ENCODE measurements around the gene PKP3. TPM values are rescaled to one million over a fixed set of nuclear protein-coding genes. Genes with fewer than 3 reads are reported as not detected.

Gene PKP3
- total RNA-seq, 1 donor from 2014 or later = 71.2 TPM

DNA sequence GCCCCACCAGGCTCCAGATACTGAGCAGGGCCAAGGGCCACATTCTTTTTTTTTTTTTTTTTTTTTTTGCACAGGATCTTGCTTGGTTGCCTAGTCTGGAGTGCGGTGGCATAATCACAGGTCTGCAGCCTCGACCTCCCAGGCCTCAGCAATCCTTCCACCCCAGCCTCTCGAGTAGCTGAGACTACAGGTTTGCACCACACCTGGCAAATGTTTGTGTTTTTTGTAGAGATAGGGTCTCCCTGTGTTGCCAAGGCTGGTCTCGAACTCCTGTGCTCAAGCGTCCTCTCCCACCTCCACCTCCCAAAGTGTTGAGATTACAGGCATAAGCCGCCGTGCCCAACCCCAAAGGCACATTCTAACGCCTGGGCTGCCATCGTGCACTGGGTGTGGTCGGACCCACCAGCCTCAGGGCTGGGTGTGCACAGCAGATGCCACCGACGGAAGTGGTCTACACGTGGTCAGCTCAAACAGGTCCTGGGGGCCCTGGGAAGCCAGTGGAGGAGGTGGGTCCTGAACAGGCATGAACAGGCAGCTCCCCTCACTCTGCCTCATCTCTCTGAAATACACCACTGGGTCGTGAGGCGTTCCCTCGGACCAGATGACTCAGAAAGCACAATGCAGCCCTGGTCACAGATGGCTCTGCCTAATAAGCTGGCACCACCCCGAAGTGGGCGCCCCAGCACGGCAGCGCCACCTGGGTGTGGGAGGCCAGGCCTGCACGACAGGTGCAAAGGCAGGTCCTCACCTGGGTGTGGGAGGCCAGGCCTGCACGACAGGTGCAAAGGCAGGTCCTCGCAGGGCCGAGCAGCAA is 29.9 kb upstream of the PKP3 start:
- DNase-seq = no peak

DNA sequence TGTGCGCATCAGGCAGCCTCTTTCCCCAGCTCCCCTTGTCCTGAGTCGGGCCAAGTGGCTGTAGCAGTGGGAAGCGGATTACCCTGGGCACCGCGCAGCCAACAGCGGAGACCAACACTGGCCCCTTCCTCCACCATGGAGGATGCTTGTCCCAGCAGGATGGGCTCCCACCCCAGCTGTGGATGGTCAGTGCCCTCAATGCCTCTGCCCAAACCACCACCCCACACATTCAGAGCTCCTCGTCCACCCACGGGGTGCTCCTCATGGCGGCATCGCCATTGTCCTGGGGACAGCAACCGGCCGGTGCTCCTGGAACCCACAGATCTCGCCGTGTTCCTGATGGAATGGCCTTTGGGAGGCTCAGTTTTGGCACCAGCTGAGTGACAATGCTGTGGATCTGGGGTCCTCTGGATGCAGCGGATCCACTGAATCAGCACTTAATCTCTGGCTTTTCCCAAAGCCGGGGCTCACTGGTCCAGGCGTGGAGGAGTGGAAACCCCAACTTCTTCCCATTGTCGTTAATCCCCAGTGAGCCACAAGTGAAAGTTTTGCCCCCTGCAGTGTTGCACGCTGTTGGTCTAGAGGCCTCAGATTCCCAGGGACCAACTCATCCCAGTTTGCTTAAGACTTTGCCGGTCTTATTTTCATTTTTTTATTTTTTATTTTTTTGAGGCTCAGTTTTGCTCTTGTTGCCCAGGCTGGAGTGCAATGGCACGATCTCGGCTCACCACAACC is 28.9 kb upstream of the PKP3 start:
- DNase-seq = no peak

- DNase-seq = no peak
Measured at GRCh38 chr11:365831-366230, 28.2 kb upstream of the PKP3 start.

- DNase-seq = no peak
Measured at GRCh38 chr11:367956-368413, 26.0 kb upstream of the PKP3 start.

DNA sequence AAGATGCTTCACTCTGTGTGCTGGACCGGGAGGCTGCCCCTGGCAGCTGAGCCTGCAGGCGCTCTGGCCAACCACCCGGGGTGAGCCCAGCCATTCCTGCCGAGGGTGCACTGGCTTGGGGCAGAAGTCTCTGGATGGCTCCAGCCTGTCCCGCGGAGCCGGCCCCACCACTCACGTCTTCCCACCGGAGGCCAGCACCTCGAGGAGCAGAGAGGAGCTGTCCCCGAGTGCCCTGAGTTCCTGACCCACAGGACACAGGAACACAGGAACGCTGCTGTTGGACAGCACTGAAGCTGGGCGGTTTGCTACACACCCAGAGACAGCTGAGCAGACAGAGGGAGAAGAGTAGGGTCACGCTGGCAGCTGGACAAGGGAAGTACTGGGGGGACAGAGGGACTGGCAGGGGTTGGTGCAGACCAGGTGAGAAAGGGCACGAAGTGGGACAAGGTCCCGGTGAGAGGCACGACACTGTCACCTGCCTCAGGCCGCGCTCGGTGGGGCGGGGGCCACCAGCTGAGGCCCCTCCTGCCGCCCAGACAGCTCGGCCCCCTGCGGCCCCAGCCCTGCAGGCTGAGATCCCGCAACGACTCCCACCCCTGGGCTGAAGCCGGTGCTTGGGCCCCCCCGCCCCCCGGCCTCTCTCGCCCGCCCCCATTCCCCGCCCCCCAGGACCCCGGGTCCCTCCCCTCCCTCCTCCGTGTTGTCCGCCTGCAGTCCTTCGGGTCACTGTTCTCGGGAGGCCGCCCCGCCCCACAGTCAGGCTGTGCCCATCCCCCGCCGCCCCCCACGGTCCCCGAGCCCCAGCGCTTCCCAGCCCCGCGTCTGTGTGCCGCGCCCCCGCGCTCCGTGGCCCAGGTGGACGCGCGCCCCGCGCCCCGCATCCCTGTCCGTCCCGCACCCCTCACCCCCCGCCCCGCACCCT is 25.3 kb upstream of the PKP3 start:
- no peak for DNase-seq

DNA sequence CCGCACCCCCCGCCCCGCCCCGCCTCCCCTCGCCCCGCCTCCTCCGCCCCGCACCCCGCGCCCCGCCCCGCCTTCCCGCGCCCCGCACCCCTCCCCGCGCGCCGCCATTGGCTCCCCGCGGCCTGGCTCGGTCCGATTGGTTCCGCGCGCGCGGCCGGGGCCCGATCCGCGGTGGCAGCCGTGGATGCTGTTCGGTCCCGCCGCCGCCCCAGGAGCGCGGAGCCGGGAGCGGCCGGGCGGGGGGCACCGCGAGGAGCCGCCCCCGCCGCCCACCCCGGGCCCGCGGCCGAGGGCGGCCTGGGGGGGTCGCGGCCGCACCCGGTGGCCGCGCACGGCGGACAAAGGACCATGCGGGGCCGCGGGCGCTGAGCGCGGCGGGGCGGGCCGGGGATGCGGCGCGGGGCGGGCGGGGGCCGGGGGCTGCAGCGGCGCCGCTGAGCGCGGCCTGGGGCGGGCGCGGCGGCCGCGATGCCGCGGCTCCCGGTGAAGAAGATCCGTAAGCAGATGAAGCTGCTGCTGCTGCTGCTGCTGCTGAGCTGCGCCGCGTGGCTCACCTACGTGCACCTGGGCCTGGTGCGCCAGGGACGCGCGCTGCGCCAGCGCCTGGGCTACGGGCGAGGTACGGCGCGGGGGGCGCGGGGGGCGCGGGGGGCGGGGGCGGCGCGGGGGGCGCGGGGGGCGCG is 24.5 kb upstream of the PKP3 start, which contains the start of gene B4GALNT4:
TSS of gene B4GALNT4 (plus strand) at position 164 of the 683 bp plus-strand sequence. CDS start at position 469, 305 bp downstream.
- DNase-seq = no peak

DNA sequence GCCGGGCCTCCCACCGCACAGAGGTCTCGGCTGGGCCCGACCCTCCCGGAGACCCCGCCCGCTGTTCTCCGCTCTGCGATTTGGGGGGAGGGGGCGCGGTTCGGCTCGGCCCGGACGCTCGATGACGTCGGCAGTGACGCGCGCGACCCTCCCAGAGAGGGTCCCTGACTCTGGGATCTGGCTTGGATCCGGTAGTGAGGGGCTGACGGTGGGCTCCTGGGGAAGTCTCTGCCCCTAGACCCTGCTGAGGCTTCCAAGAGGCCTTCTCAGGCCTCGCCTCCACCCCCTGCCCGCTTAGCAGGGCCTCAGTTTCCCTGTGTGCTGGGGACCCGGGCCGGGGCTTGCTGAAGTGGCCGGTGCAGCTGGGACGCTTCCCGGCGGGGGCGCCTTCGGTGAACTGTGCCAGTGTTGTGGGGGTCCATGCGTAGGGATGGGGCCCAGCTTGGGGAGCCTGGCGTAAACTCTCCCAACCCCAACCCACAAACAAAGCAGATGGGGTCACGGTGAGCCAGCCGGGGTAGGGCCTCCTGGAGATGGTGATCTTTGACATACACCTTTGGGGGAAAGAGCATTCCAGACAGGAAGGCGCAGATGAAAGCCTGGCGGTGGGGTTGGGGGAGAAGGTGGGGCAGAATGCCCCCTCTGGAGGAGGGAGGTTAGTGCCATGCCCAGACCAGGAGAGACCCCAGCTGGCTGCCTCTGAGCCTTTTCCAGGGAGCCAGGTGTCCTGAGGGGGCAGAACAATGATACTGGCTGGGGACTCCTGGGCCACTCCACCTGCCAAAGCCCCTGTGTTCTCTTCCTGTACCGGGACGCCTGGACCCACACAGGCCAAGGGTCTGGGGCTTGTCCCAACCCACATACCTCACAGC is 23.7 kb upstream of the PKP3 start:
- DNase-seq = no peak

- no peak for DNase-seq
Measured at GRCh38 chr11:371051-371450, 23.0 kb upstream of the PKP3 start.

GRCh38 chr11:371716-372590 is 22.1 kb upstream of the PKP3 start:
- DNase-seq = no peak

GRCh38 chr11:372809-373715 is 20.9 kb upstream of the PKP3 start:
- no peak for DNase-seq

GRCh38 chr11:373716-374551 is 20.1 kb upstream of the PKP3 start:
- no peak for DNase-seq

DNA sequence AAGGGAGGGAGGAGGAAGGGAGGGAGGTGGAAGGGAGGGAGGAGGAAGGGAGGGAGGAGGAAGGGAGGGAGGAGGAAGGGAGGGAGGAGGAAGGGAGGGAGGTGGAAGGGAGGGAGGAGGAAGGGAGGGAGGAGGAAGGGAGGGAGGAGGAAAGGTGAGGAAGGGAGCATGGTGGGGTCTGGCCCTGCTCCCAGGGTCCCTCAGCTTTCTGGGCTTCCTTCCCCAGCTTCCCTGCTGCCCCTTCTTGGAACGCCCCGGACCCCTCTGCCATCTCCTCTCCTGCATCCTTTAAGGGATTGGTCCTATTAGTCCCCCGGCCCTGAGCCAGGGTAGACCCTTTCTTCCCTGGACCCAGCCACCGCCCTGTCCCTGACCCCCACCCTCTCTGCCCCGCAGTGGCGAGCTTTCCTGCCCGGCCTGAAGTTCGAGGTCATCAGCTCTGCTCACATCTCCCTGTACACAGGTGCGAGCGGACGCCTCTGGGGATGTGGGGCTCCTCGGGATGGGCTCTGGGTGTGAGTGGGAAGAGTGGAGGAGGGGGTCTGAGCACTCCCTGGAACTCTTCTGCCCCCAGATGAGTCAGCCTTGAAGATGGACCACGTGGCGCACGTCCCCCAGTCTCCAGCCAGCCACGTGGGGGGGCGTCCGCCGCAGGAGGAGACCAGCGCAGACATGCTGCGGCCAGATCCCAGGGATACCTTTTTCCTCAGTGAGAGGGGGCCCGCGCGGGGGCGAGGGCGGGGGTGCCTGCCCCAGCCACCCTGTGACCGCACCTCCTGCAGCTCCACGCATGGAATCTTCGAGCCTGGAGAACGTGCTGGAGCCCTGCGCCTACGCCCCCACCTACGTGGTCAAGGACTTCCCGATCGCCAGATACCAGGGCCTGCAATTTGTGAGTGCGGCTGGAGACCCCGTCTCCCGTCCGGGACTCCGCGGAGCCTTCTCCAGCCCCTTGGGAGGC is 18.7 kb upstream of the PKP3 start:
- no peak for DNase-seq

DNA sequence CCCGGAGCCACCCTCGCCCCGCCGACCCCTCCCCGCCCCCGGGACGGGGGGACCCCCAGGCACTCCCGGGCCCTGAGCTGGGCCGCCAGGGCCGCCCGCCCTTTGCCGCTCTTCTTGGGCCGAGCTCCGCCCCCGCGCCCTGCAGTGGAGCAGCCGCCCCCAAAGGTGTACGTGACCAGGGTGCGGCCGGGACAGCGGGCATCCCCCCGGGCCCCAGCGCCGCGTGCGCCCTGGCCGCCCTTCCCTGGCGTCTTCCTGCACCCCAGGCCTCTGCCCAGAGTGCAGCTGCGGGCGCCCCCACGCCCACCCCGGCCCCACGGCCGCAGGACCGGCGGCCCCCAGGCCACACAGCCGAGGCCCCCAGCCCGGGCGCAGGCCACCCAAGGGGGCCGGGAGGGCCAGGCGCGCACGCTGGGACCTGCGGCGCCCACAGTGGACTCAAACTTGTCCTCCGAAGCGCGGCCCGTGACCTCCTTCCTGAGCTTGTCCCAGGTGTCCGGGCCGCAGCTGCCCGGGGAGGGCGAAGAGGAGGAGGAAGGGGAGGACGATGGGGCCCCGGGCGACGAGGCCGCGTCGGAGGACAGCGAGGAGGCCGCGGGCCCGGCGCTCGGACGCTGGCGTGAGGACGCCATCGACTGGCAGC is 17.4 kb upstream of the PKP3 start:
- DNase-seq = no peak

- DNase-seq = no peak
Measured at GRCh38 chr11:377174-377865, 16.7 kb upstream of the PKP3 start.

GRCh38 chr11:377883-378500 is 16.0 kb upstream of the PKP3 start:
- no peak for DNase-seq

Data from skin of body (tissue), 2 donors.